HG02885 (cell line): ENCODE measurements around the gene MTHFSD.

Experiments used
- ATAC-seq: cut with Tn5 transposase; IDR thresholded peaks from one replicate; pipeline ENCODE4 v1.9.1; 2021; ENCODE audit warnings: mild to moderate bottlenecking; ENCODE audit not compliant: unreplicated experiment, poor library complexity

The MTHFSD gene

DNA sequence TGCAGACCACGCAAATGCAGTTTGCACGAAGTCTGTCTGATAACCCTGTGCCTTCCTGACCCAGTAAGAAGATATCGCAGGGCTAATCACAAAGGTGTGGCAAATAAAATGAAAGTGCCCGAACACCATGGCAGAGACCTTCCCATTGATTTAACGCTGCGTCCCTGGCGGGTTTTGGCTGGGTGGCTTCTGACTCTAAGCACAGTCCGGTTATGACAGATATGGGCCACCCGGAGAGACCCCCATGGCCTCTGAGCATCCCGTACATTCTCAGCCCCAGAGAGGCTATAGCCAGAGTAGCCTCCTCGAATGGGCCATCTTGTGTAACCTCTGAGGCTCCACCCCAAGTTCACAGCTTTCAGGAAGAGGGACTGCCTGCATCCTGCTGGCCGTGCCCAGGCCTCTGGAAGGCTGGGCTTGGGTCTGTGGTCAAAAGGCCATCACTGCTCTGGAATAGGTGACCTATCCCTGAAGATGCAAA is 17.0 kb upstream of the MTHFSD start:
- no peak for ATAC-seq

DNA sequence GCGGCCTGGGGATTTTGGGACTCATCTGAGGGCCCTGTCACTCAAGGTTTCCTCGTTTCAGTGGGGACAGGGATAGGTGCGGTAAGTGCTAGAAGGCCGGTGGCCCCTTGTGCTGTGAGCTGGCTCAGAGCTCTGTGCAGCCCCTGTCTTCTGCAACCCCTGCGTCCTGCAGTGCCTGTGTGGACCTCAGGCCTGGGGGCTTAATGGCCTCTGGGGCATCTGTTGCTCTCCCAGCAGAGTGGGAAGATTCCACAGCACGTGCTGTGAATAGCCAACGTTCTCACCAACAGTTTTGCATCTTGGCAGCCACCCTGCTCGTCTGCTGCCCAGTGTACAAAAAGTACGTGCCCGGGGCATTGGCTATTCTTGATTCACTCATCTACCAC is 16.5 kb upstream of the MTHFSD start:
- no peak for ATAC-seq

DNA sequence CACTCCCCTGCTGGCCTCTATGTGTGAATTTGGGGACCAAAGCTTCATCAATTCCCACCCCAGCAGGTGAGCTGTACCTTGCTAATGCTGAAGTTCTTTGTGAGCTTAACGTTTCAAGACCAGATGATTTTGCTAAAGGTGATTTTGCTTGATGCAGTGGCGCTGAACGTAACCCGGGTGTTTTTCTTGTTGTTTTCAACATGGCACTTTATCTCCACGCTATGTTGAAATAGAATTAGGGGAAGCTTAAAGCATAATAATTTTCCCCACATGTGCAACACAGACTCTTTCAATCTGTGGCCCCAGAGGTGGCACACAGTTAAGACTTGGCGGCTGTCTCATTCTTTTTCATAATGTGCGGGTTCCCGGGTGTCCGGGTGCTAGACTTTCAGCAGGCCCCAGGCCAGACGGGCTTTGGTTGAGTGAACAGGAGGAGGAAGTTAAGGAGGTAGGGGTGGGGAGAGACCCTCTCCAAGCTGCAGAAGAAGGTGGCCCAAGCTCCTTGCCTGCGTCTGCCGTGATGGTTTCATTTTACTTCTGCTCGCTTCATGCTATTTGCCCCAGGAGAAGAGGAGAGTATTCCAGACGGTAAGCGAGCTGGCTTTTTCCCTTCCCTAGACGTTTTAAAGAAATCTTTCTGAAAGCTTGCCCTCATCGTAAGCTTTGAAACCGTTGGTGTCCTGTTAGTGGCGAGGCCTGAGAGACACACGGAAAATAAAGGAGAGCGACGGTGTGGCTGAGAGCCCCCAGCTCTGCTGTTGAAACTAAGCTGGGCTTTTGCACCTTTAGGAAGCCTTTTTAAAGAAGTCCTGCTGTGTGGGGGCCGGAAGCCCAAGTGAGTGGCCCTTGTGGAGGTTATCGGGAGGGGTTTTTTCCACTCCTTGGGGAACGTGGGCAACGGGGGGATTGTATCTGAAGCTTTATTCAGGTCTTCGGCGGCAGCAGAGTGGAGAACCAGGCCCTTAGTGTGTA is 15.8 kb upstream of the MTHFSD start:
- no peak for ATAC-seq

DNA sequence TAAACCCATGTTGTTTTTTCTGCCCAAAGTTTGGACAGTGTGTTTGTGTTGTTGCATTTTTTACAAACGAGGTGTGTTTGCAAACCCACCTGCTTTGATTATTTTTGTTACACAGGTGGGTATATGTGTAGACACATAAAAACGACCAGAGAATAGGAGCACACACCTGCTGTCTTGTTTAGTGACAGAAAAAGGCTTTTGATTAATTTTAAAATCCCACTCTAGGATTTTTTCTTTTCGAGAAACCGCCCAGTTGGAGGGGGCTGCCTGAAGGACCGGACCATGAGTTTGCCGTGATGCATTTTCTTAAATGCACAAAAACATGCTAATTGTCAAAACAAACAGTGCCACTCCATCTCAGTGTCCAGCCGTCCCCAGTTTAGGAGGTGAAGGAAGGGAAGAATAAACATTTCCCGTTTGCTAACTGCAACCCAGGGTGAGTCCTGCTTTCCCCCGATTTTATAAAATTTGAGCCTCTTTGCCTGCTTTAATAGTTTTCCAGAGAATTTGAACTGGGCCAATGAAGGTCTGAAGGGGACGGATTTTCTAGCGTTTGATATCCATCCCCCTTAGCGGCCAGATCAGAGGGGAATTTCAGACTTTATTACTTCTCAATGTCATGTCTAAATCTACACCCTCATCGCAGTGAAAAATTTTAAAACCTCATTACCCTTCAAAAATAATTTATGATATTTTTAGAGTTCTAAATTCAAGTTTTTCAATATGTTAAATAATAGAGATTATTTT is 14.8 kb upstream of the MTHFSD start:
- ATAC-seq, result no peak

DNA sequence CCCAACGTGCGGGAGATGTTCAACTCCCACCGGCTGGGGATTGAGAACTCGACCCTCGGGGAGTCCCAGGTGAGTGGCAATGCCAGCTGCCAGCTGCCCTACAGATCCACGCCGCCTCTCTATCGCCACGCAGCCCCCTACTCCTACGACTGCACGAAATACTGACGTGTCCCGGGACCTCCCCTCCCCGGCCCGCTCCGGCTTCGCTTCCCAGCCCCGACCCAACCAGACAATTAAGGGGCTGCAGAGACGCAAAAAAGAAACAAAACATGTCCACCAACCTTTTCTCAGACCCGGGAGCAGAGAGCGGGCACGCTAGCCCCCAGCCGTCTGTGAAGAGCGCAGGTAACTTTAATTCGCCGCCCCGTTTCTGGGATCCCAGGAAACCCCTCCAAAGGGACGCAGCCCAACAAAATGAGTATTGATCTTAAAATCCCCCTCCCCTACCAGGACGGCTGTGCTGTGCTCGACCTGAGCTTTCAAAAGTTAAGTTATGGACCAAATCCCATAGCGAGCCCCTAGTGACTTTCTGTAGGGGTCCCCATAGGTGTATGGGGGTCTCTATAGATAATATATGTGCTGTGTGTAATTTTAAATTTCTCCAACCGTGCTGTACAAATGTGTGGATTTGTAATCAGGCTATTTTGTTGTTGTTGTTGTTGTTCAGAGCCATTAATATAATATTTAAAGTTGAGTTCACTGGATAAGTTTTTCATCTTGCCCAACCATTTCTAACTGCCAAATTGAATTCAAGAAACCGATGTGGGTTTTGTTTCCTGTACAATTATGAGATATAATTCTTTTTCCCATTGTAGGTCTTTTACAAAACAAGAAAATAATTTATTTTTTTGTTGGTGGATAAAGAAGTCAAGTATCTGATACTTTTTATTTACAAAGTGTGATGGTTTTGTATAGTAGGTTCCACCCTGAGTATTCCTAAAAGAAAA is 13.9 kb upstream of the MTHFSD start:
- ATAC-seq, result no peak

DNA sequence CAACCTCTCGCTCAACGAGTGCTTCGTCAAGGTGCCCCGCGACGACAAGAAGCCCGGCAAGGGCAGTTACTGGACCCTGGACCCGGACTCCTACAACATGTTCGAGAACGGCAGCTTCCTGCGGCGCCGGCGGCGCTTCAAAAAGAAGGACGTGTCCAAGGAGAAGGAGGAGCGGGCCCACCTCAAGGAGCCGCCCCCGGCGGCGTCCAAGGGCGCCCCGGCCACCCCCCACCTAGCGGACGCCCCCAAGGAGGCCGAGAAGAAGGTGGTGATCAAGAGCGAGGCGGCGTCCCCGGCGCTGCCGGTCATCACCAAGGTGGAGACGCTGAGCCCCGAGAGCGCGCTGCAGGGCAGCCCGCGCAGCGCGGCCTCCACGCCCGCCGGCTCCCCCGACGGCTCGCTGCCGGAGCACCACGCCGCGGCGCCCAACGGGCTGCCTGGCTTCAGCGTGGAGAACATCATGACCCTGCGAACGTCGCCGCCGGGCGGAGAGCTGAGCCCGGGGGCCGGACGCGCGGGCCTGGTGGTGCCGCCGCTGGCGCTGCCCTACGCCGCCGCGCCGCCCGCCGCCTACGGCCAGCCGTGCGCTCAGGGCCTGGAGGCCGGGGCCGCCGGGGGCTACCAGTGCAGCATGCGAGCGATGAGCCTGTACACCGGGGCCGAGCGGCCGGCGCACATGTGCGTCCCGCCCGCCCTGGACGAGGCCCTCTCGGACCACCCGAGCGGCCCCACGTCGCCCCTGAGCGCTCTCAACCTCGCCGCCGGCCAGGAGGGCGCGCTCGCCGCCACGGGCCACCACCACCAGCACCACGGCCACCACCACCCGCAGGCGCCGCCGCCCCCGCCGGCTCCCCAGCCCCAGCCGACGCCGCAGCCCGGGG is 12.9 kb upstream of the MTHFSD start:
- ATAC-seq, result no peak

DNA sequence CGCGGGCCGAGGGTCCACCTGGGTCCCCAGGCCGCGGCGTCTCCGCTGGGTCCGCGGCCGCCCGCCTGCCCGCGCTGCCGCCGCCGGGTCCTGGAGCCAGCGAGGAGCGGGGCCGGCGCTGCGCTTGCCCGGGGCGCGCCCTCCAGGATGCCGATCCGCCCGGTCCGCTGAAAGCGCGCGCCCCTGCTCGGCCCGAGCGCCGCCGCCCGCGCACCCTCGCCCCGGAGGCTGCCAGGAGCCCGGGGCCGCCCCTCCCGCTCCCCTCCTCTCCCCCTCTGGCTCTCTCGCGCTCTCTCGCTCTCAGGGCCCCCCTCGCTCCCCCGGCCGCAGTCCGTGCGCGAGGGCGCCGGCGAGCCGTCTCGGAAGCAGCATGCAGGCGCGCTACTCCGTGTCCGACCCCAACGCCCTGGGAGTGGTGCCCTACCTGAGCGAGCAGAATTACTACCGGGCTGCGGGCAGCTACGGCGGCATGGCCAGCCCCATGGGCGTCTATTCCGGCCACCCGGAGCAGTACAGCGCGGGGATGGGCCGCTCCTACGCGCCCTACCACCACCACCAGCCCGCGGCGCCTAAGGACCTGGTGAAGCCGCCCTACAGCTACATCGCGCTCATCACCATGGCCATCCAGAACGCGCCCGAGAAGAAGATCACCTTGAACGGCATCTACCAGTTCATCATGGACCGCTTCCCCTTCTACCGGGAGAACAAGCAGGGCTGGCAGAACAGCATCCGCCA is 12.1 kb upstream of the MTHFSD start:
- no peak for ATAC-seq

DNA sequence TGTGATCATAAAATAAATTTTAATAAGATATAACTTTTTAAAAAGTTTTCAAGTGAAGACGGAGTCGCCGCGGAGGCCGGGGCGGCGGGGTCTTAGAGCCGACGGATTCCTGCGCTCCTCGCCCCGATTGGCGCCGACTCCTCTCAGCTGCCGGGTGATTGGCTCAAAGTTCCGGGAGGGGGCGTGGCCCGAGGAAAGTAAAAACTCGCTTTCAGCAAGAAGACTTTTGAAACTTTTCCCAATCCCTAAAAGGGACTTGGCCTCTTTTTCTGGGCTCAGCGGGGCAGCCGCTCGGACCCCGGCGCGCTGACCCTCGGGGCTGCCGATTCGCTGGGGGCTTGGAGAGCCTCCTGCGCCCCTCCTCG is 11.5 kb upstream of the MTHFSD start, which contains the start of gene FOXC2:
Gene FOXC2 (plus strand): TSS at position 229 of the 365 bp plus-strand sequence. CDS start 507 bp downstream, outside the sequence.
- ATAC-seq, result no peak

DNA sequence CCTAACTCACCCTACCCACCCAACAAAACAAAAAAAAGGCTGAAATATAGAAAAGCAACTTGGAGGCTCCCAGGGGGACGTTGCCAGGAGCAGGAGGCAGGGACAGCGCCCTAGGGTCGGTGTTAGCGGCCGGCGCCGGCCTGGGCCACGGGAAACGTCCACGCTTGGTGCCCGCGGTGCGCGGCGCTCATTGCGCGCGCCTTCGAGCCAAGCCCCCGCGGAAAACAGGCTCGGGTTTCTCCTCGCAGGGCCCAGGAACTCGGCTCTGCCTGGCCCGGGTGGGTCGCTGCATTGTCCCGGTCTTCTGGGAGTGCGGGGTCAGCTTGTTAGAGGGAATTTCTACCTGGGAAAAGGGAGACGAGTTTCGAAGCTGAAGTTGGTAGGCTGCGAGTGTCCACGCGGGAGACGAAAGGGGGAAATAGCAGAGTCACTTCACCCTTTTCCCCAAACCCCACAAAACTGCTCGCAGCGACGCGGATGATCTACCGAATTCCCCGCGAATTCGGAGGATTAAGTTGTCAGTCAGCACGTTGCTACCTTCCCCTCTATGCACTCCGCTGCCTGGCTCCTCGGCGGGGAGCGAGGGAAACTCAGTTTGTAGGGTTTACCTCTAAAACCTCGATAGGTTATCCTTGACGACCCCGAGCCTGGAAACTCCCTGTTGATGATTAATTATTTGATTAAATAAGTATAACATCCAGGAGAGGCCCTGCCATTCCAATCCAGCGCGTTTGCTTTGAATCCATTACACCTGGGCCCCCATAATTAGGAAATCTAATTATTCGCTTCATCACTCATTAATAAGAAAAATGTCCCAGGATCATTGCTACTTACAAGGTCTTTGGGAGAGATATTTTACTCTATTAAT is 10.8 kb upstream of the MTHFSD start:
- ATAC-seq, result no peak

DNA sequence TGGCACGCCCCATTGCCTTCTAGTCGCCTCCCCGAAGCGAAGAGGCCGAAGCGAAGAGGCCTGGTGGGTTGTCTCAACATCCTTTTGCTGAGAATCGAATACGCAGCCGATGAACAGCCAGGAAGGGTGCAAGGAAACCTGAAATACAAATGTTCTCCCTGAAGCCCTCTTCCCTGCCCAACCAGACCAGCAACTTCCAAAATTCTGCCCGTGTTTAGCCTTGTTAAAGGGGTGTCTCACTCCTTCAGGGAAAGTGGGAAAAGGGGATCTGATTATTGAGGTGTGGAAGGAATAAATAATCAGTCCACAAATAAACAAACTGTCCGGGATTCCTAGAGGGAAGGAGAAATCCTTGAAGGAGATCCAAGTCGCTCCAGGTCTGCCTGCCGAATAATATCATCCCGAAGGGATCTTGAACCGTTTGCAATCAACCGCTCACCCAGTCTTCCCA is 10.2 kb upstream of the MTHFSD start:
- ATAC-seq, result no peak

DNA sequence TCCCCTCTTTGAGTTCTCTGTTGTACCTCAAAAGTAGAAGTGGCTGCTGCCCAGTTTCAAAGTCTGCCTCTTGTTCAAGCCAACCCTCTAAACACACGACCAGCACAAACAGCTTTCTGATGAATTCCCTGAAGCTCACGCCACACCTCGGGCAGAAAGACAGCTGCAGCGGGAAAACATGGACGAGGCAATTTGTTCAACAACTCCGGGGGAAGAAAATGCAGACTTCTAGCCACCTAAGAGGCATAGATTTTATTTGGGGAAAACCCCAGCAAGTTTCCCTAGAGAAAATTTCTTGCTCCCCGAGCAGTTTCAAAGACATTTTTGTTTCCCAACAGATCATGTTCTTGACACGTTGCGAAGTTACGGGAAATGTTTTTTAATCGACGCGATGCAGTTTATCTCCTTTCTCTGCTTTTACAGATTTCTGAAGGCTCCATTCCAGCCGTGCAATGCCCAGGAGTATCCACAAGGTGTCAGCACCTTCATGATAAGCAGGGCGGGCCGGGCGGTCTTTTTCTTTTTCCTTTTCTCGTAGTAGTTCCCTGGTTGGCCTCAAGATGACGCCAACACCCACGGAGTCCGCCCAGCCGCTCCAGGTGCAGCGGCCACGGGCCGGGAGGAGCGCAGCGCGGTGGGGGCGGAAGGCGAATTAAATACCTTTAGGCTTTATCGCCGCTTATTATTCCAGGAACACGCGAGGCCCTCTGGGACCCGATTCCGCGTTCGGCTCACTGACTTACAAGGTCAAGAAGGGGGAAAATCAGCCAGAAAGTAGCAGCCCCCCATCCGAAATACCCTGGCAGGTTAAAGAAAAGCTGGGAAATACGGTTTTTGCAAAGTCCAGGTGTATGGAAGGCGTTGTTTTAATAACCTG is 8.7 kb upstream of the MTHFSD start:
- ATAC-seq, result peak; percentile 73

DNA sequence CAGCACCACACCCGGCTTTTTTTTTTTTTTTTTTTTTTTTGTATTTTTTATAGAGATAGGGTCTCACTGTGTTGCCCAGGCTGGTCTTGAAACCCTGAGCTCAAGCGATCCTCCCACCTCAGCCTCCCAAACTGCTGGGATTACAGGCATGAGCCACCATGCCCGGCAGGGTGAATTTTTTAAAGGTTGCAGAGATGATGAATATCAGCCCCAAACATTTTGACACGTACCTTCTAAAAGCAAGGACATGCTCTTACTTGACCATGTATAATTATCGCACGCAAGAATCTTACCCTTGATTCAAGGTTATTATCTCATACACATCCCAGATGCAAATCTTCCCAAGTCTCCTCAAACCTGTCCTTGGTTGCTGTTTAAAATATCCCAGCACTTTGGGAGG is 7.3 kb upstream of the MTHFSD start:
- ATAC-seq, result no peak

DNA sequence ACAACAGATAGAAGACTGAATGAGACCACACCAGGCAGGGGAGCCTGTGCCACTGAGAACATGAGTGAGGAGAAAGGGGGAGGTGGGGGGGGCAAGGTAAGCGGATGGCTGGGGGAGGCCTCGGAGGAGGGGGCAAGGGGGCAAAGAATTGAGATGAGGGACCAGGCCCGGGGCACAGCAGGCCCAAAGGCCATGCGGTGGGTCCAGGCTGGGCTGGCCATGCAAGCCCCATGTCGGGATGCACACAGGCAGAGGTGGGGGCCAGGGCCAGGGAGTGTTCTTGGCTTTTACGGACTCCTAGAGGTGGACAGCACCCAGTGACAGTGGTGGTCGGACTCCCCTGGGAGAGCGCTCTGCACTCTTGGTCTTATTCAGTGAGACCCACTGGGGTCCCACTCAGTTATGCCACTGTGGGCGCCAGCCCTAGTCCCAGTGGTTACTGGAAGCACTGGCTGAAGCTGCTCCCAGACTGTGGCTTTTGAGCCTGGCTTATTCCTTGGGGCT is 4.8 kb upstream of the MTHFSD start:
- no peak for ATAC-seq

DNA sequence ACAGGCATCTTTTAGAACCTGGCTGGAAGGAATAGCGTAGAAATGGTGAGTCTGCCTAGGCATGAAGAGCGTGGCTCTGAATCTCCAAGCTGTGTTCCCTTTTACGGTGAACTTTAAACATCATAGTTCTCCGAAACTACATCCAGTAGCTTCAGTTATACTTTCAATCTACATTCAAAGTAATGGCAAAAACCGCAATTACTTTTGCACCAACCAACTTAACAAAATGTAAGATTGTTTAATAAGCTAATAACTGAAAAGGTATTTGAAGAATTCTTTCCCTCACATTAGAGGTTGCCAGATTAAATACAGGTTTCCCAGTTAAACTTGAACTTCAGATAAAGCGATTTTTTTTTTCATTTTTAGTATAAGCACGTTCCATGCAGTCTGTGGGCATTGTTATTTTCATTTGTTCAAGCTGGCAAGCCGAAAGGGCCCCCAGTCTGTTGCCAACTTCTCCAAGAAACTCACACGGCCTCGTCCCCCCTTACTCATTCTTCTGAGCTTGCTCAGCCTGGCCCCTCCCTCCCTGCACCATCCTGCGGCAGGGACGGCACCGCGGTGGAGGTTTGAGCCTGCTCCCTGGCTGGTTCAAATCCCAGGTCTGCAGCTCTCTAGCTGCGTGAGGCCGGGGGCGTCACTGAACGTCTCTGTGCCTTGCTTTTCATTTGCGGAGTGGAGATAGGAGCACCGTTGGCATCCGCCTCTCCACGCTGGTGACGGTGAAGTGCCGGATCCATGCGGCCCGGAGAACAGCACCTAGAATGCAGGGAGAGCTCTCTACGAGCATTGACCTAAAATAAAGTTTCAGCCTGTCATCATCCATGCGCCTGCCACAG is 3.5 kb upstream of the MTHFSD start:
- no peak for ATAC-seq

DNA sequence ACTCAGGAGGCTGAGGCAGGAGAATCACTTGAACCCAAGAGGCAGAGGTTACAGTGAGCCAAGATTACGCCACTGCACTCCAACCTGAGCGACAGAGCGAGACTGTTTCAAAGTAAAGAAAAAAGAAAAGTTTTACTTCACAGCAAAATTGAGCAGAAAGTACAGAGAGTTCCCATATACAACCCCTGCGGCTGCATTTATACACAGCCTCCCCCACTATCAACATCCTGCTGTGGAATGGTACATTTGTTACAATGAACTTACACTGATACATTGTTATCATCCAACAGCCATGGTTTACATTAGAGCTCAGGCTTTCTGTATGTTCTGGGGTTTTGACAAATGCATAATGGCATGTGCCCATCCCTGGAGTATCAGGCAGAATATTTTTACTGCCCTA is 2.6 kb upstream of the MTHFSD start:
- ATAC-seq, result no peak

DNA sequence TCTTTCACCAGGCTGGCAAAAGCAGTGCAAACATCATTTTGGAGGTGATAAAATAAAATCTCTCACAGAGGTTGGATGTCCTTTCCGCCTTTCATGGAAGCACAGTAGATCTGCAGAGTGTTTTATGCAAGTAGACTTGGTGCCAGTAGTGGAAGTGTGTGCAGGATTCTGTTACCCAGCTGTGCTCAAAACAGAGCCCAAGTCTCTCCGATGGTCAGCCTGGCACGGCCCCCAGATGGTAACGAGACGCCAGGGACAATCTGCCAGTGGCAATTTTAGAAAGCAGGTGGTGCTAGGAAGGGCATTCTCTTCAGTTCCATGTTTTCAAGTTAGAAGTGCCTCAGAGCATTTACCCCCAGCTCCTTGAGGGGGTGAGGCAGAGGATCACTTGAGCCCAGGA is 1.5 kb upstream of the MTHFSD start:
- no peak for ATAC-seq
